HG03520 (cell line): Measurements from ENCODE around the gene MGME1.
A peak's percentile ranks its signal among the peaks of the same experiment; 100 is the strongest.

ENCODE experiments used
- ATAC-seq: cut with Tn5 transposase; IDR thresholded peaks from one replicate; pipeline ENCODE4 v1.9.1; 2021; ENCODE audit warnings: mild to moderate bottlenecking, moderate library complexity; ENCODE audit not compliant: unreplicated experiment

Gene MGME1

GRCh38 chr20:17992224-17992637, 23.4 kb downstream of the MGME1 start:
- no peak for ATAC-seq

GRCh38 chr20:17992847-17993513, 24.2 kb downstream of the MGME1 start:
- ATAC-seq = no peak

- ATAC-seq = no peak
Observed at GRCh38 chr20:17993546-17993945, 24.7 kb downstream of the MGME1 start.

- no peak for ATAC-seq
Observed at GRCh38 chr20:17995967-17996819, 27.4 kb downstream of the MGME1 start.

GRCh38 chr20:17998446-17998845, 29.6 kb downstream of the MGME1 start:
- no peak for ATAC-seq

GRCh38 chr20:17999566-17999965, 30.7 kb downstream of the MGME1 start:
- ATAC-seq = no peak

GRCh38 chr20:18001131-18001921, 32.5 kb downstream of the MGME1 start:
- no peak for ATAC-seq

GRCh38 chr20:18003897-18004296, 35.1 kb downstream of the MGME1 start:
- no peak for ATAC-seq

- no peak for ATAC-seq
Observed at GRCh38 chr20:18004384-18005031, 35.7 kb downstream of the MGME1 start.

GRCh38 chr20:18005170-18005989, 36.6 kb downstream of the MGME1 start:
- peak; percentile 97 for ATAC-seq

- ATAC-seq = no peak
Observed at GRCh38 chr20:18005990-18006364, 37.2 kb downstream of the MGME1 start.

- ATAC-seq = no peak
Observed at GRCh38 chr20:18006684-18007083, 37.9 kb downstream of the MGME1 start.

GRCh38 chr20:18007534-18008292, 38.9 kb downstream of the MGME1 start:
- ATAC-seq = no peak

GRCh38 chr20:18009116-18009515, 40.3 kb downstream of the MGME1 start:
- no peak for ATAC-seq

- no peak for ATAC-seq
Observed at GRCh38 chr20:18011482-18011881, 42.7 kb downstream of the MGME1 start.

GRCh38 chr20:18011951-18012645, 43.3 kb downstream of the MGME1 start:
- no peak for ATAC-seq

- no peak for ATAC-seq
Observed at GRCh38 chr20:18012901-18013300, 44.1 kb downstream of the MGME1 start.

GRCh38 chr20:18014411-18014810, 45.6 kb downstream of the MGME1 start:
- ATAC-seq = no peak

- no peak for ATAC-seq
Observed at GRCh38 chr20:18016772-18017171, 48.0 kb downstream of the MGME1 start.
